Aorta (tissue), 5 donors: ENCODE measurements around the gene PRAC1. TPM values are rescaled to one million over a fixed set of nuclear protein-coding genes. Genes with fewer than 3 reads are reported as not detected.

Source experiments
- ATAC-seq: fragments of 200-7000 bp; cut with Tn5 transposase; one replicate; pipeline ENCODE4 v1.9.1; 2022; ENCODE audit warnings: moderate library complexity; ENCODE audit not compliant: low FRiP score
- DNase-seq, 2 donors: peaks; one replicate each; pipeline ENCODE4 v3.0.0-alpha.2; 2020
- H3K27ac ChIP-seq, 2 donors: one replicate each; pipeline ENCODE4 v1.5.1; 2013; ENCODE audit warnings: low read length in 2 of 2, mild to moderate bottlenecking in 2 of 2, moderate library complexity in 2 of 2, control low read depth in 1 of 2, inconsistent platforms in 1 of 2, low read depth in 1 of 2
- H3K27me3 ChIP-seq, 2 donors: one replicate each; pipeline ENCODE4 v1.6.1; 2013; ENCODE audit warnings: control low read depth in 1 of 2, low read length in 1 of 2, mild to moderate bottlenecking in 1 of 2, moderate library complexity in 1 of 2; ENCODE audit not compliant: insufficient read depth in 2 of 2, control insufficient read depth in 1 of 2
- H3K36me3 ChIP-seq, 2 donors: one replicate each; pipeline ENCODE4 v1.6.1; 2013; ENCODE audit warnings: control low read depth in 1 of 2, low read length in 1 of 2, mild to moderate bottlenecking in 1 of 2; ENCODE audit not compliant: insufficient read depth in 2 of 2, control insufficient read depth in 1 of 2
- H3K4me1 ChIP-seq, 2 donors: one replicate each; pipeline ENCODE4 v1.6.1; 2013; ENCODE audit warnings: low read length in 2 of 2, control low read depth in 1 of 2, mild to moderate bottlenecking in 1 of 2, moderate library complexity in 1 of 2; ENCODE audit not compliant: insufficient read depth in 2 of 2, control insufficient read depth in 1 of 2
- H3K4me3 ChIP-seq, 2 donors: one replicate each; pipeline ENCODE4 v1.5.1; 2013; ENCODE audit warnings: low read length in 2 of 2, control low read depth in 1 of 2, mild to moderate bottlenecking in 1 of 2
- H3K9me3 ChIP-seq: one replicate; pipeline ENCODE4 v1.6.1; 2013; ENCODE audit warnings: mild to moderate bottlenecking, low read length; ENCODE audit not compliant: control insufficient read depth
- WGBS, 2 donors: extraction: QIAGEN DNeasy Blood & Tissue Kit; methylation state at CpG; one replicate each; pipeline ENCODE4 v1.1.7; 2013; 5-methylcytosine and 5-hydroxymethylcytosine counted together
- intact Hi-C, 2 donors: fragments of 100-400 bp; cut with DNase I; formaldehyde crosslinking; loops; one replicate each; pipeline versions ENCODE4 v1.14.2 to v1.15.0; 2022
- polyA plus RNA-seq, 2 donors: library from polyadenylated mRNA; stranded (reverse); fragments of 200-250 nt; gene quantifications; one replicate each; pipeline ENCODE4 v1.2.3, GENCODE V29; 2013
- total RNA-seq, 2 donors: library from RNA; stranded (reverse); fragmentation: NEBNext Ultra II Directional; extraction: Animal tissue kit (Norgen Biotek cat#: 25700); gene quantifications; one replicate each; pipeline ENCODE4 v1.2.1, GENCODE V29; 2021
- donor health status: healthy with polysubstance abuse.
- donor health status: Bipolar disorder and iron deficiency.
- donor health status: DM: no; HTN: no; CAD: no.
- donor health status: DM: no; HTN: no; CAD: no.
- donor health status: DM: yes; HTN: yes; CAD: no.

PRAC1 gene
- total and polyA plus RNA-seq, 4 donors, result 14.0 TPM; not detected in 3

GRCh38 chr17:48749621-48750553 lies 27.6 kb upstream of the PRAC1 start:
- WGBS, 2 donors, result 8 to 11% methylated on average over 32 of the region's 32 CpGs
- intact Hi-C loops, result no loop called here
- H3K4me3 ChIP-seq, result no peak overlapping the region
- DNase-seq (no peak), ATAC-seq (no peak)
- no peak overlapping the region for H3K27ac ChIP-seq
- H3K36me3 ChIP-seq, result no peaks in the 10 kb centered on the region
- no peaks in the 10 kb centered on the region for H3K9me3 ChIP-seq
- peaks cover 0 to 4% of the 10 kb centered on the region in 2 donors for H3K27me3 ChIP-seq
- no peaks in the 10 kb centered on the region for H3K4me1 ChIP-seq

- no peaks in the 10 kb centered on the region for H3K36me3 ChIP-seq
- H3K27ac ChIP-seq, result no peak overlapping the region
- ATAC-seq (no peak), DNase-seq (no peak)
- 32% methylated on average over 16 of the region's 16 CpGs for WGBS, 2 donors
- no peaks in the 10 kb centered on the region for H3K9me3 ChIP-seq
- H3K4me3 ChIP-seq, result no peak overlapping the region
- H3K27me3 ChIP-seq, result peaks cover 0 to 4% of the 10 kb centered on the region in 2 donors
- intact Hi-C loops, result no loop called here
- H3K4me1 ChIP-seq, result no peaks in the 10 kb centered on the region
Observed at GRCh38 chr17:48748718-48749566, 26.6 kb upstream of the PRAC1 start.

DNA sequence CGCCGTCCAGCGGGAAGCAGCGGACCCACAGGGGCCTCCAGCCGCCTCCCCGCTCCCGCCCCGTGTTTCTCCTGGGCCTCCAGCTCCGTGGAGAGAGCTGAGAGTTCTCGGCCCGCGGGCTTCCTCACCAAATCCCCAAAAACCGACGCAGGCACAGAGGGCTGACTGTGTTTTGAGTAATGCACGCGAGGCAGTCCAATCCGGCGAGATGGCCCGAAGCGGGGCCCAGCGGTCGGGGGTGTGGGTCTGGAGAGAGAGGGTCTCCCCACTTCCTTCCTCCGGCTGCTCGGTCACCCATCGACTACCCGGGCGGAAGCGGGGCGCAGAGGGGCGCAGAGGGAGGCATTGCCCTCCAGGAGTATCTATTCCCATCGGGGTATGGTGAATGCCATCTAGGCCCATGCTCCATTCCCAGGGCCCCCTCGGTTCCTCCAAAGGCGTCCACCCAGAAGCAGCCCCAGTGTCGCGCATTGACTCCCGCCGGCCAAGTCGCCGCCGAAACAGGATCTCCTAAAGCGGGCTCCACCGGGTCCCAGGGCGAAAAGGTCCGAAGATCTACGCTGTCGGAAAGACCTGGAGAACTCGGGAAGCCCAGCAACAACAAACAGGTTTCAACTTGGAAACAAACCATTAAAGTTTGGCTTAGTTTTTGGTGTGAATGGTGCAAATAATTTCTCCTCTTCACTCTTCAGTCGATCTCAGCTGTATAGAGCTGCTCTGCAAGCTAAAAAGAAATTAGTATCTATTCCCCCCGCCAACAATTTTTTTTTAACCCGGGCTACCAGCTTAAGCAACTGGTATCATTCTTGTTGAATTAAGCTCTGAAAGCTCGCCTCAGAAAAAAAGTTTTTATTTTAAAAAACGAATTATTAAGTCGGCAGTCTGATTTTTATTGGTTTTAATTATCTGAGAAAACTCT lies 25.4 kb upstream of the PRAC1 start:
- 9 to 11% methylated on average over 51 to 53 of the region's 53 CpGs for WGBS, 2 donors
- ATAC-seq (no peak), DNase-seq (no peak)
- intact Hi-C loops, result no loop called here
- Histone ChIP-seq H3K27me3 (peaks cover 0 to 4% of the 10 kb centered on the region in 2 donors), H3K36me3 (no peaks in the 10 kb centered on the region), H3K9me3 (no peaks in the 10 kb centered on the region), H3K27ac (no peak overlapping the region), H3K4me1 (no peaks in the 10 kb centered on the region), H3K4me3 (no peak overlapping the region)

DNA sequence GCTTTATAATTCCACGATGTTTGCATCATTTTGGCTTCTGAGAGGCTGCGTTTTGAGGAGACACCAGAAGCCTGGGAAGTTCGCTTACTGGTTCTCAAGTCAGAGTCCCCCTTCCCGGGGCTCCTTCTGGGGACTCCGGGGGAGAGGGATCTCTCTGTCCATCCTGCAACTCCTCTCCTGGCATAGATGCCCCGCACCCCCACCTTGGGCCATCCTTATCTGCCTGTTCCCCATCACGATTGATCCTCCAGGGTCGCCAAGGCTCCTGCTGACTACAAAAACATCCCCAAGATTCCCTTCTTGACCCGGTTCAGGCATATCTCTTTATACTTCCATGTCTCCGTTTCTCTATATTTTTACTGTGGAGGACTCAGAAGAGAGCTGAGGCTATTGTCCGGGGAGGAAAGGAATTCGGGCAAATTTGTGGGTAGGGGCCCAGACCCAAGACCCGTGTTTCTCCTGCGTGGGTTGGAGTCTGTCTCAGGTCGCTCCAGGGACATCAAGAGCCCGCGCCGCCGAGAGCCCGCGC lies 24.7 kb upstream of the PRAC1 start:
- WGBS, 2 donors, result 6 to 7% methylated on average over 20 to 21 of the region's 21 CpGs
- intact Hi-C loops, result no loop called here
- Histone ChIP-seq H3K4me1 (no peaks in the 10 kb centered on the region), H3K9me3 (no peaks in the 10 kb centered on the region), H3K27ac (no peak overlapping the region), H3K4me3 (no peak overlapping the region), H3K36me3 (no peaks in the 10 kb centered on the region), H3K27me3 (peaks cover 0 to 4% of the 10 kb centered on the region in 2 donors)
- ATAC-seq, result no peak
- no peak for DNase-seq

DNA sequence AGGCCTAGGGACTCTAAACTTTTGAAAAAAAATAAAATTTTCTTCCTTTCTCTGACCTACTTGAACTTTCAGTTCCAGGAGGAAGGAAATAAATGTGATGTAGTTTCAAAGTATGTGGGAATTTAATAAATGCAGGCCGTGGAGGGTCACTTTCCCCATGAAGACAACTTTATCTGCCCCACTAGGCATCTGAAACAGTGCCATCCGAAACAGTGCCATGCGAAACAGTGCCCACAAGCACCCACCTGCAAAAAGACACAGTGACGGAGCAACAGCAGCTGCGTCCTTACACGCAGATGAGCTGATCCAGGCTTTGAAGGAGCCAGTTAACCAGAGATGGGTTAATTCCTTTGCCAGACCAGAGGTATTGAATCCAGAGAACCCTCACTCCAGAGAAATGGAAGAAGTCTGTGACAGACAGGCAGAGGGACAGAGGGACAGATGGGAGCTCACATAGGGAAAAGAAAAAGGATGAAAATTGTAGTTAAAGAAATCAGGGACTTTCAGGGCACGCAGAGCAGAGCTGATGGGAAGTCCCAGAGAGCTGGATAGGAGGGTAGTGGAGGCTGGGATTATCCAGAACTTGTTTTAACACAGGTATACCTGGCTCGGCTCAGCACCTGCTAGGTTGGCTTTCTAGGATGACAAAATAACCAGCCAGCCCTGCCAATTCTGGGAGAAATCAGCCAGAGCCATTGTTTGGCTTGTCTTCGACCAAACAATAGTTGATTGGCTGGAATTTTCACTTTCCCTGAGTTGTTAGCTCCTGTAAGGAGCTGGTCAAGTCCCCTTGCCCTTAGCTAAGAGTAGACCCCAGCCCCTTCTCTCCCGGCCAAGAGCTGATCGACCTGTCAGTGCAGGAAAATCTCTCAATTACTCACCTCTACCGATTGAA lies 23.3 kb upstream of the PRAC1 start:
- H3K36me3 ChIP-seq, result no peaks in the 10 kb centered on the region
- peak in 1 of 2 donors; percentile 22 for DNase-seq
- H3K4me3 ChIP-seq, result no peak overlapping the region
- no peaks in the 10 kb centered on the region for H3K9me3 ChIP-seq
- intact Hi-C loops, result loop anchor here in 1 of 2 donors (1.0 kb wide), 1 partner anchor 10 kb away; no protein-coding TSS in a partner anchor
- 26 to 27% methylated on average over 12 of the region's 12 CpGs for WGBS, 2 donors
- no peak for ATAC-seq
- peaks cover 0 to 4% of the 10 kb centered on the region in 2 donors for H3K27me3 ChIP-seq
- no peak overlapping the region for H3K27ac ChIP-seq
- H3K4me1 ChIP-seq, result no peaks in the 10 kb centered on the region

GRCh38 chr17:48740537-48740936 lies 18.2 kb upstream of the PRAC1 start:
- Histone ChIP-seq H3K27me3 (peaks cover 0 to 1% of the 10 kb centered on the region in 2 donors), H3K9me3 (no peaks in the 10 kb centered on the region), H3K4me3 (no peak overlapping the region), H3K27ac (no peak overlapping the region), H3K4me1 (no peaks in the 10 kb centered on the region), H3K36me3 (no peaks in the 10 kb centered on the region)
- intact Hi-C loops, result no loop called here
- no peak for DNase-seq
- no peak for ATAC-seq

GRCh38 chr17:48738803-48739526 lies 16.6 kb upstream of the PRAC1 start:
- 6% methylated on average over 37 of the region's 37 CpGs for WGBS, 2 donors
- Histone ChIP-seq H3K27me3 (peaks cover 0 to 1% of the 10 kb centered on the region in 2 donors), H3K27ac (no peak overlapping the region), H3K4me3 (no peak overlapping the region), H3K9me3 (no peaks in the 10 kb centered on the region), H3K4me1 (no peaks in the 10 kb centered on the region), H3K36me3 (no peaks in the 10 kb centered on the region)
- DNase-seq (peak in 1 of 2 donors; percentile 68), ATAC-seq (no peak)
- intact Hi-C loops, result no loop called here
